ENCODE results near the gene PPP2R3B. TPM values are rescaled to one million over a fixed set of nuclear protein-coding genes. Genes with fewer than 3 reads are reported as not detected.

Gene PPP2R3B
- total and polyA plus RNA-seq, 2 experiments from 2014 or later, result 22.4 to 24.3 TPM

DNA sequence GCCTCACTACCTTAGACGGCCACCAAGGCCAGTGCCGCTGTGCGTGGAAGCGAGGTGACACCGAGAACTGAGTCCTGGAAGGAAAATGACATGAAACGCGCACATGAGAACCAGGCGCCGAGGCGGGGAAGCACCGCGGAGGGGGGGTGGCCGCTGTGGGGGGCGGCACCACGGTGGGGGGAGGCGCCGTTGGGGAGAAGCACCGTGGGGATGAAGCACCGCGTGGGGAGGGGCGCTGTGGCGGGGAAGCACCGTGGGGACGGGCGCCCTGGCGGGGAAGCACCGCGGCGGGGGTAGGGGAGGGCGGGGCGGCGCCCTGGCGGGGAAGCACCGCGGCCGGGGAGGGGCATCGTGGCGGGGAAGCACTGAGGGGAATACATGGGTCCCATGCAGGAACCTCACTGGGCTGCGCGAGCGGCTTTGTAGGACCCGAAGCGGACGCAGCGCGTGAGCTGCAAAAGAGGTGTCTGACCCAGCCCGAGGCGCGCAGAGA is 28.0 kb downstream of the PPP2R3B start:
- H2AFZ ChIP-seq, result no peak overlapping the region
- H3K4me3 ChIP-seq, result no peak overlapping the region
- H3K9me2 ChIP-seq (replicated peaks; ENCODE audit: insufficient read depth), result no peaks in the 10 kb centered on the region
- H3K27me3 ChIP-seq, result no peaks in the 10 kb centered on the region
- H3K79me2 ChIP-seq, result peaks cover 2% of the 10 kb centered on the region
- H3K27ac ChIP-seq, result no peak overlapping the region
- no peak overlapping the region for H3K4me2 ChIP-seq
- H3K4me1 ChIP-seq (ENCODE audit: insufficient read depth), result no peaks in the 10 kb centered on the region
- no peak for DNase-seq (ENCODE audit: low spot score)
- H3K9me3 ChIP-seq (ENCODE audit: low read depth), result no peaks in the 10 kb centered on the region
- no peaks in the 10 kb centered on the region for H4K20me1 ChIP-seq (ENCODE audit: insufficient read depth, poor library complexity, severe bottlenecking)
- 96% methylated on average over 20 of the region's 49 CpGs for whole genome bisulfite sequencing (ENCODE audit: low lambda C conversion rate, missing lambda C conversion rate)
- TF ChIP-seq EZH2phosphoT487 (IDR thresholded peaks at IDR 0.05; ENCODE audit: low read depth, severe bottlenecking, unreplicated experiment) (no peak), EZH2 (IDR thresholded peaks at IDR 0.05; ENCODE audit: borderline replicate concordance) (no peak), CTCF (IDR thresholded peaks at IDR 0.05; ENCODE audit: poor library complexity) (no peak)
- no peaks in the 10 kb centered on the region for H3K36me3 ChIP-seq (replicated peaks; ENCODE audit: insufficient read depth, low read depth)

DNA sequence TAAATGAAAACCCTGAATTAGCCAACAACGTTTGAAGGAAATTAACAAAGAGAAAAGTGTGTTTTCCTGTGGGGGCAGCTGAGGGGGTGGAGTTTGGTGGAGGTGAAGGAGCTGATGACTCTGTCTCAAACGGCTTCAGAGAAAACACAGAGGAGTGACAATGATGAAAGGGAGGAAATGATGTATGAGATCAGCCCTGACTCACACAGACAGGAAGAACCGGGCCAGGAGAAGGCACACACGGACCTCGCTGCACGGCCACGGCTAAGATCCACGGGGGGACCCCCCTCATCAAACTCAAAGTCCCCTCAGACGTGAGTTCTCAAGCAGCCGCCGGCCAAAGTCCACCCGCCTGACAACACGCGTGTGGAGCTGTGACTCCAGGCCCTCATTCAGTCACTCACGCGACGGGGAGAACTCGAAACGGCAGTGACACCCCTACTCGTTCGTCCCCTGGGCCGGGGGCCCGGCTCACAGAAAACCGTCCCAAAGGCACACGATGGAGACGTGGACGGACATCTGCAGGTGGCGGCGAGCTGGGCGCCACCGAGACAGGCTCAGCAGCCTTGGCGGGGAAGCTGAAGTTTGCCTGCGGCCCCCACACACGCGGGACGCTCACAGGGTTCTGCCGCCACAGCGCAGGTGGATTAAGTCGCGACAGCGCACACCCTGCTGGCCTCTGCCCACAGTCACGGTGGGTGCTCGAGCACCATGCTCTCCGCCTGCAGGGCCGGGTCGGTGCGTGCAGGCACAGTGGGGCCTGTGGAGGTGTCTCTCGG is 28.8 kb downstream of the PPP2R3B start:
- Histone ChIP-seq H3K27me3 (no peaks in the 10 kb centered on the region), H3K79me2 (no peaks in the 10 kb centered on the region), H3K4me1 (ENCODE audit: insufficient read depth) (no peaks in the 10 kb centered on the region), H3K4me2 (no peak overlapping the region), H3K27ac (no peak overlapping the region), H4K20me1 (ENCODE audit: insufficient read depth, poor library complexity, severe bottlenecking) (no peaks in the 10 kb centered on the region), H3K9me2 (replicated peaks; ENCODE audit: insufficient read depth) (no peaks in the 10 kb centered on the region), H3K9me3 (ENCODE audit: low read depth) (no peaks in the 10 kb centered on the region), H3K36me3 (replicated peaks; ENCODE audit: insufficient read depth, low read depth) (no peaks in the 10 kb centered on the region), H3K4me3 (no peak overlapping the region), H2AFZ (no peak overlapping the region)
- DNase-seq (ENCODE audit: low spot score), result no peak
- TF ChIP-seq EZH2phosphoT487 (IDR thresholded peaks at IDR 0.05; ENCODE audit: low read depth, severe bottlenecking, unreplicated experiment) (no peak), EZH2 (IDR thresholded peaks at IDR 0.05; ENCODE audit: borderline replicate concordance) (no peak), CTCF (IDR thresholded peaks at IDR 0.05; ENCODE audit: poor library complexity) (no peak)
- WGBS (ENCODE audit: low lambda C conversion rate, missing lambda C conversion rate), result 94% methylated on average over 45 of the region's 48 CpGs

DNA sequence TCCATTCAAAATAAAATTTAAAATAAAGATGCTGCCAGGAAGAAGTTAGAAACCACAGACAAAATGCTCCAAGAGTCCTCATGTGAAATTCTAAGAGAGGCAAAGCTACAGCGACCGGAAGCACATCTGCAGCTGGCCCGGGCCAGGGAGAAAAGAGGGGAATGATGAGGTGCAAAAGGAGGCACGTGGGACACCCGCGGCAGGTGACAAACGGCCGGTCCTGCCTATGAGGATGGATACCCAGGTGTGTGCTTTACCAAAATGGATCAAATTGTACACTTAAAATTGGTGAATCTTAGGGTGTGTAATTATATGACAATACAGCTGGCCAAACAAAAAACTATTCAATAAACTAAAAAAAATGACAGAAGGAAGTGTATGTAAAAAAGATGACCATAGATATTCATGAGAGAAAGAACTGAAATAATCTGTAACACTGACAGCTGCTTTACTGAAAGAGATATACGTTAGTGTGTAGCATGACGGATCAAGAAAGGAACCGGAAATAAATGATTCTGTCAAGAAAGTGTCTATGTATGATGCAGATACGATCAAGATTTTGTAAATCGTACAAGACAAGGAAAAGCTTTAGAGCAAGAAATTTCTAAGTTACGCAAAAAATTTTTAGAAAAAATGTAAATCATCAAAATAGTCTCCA is 29.5 kb downstream of the PPP2R3B start:
- TF ChIP-seq EZH2 (IDR thresholded peaks at IDR 0.05; ENCODE audit: borderline replicate concordance), result no peak
- no peak for TF ChIP-seq CTCF (IDR thresholded peaks at IDR 0.05; ENCODE audit: poor library complexity)
- TF ChIP-seq EZH2phosphoT487 (IDR thresholded peaks at IDR 0.05; ENCODE audit: low read depth, severe bottlenecking, unreplicated experiment), result no peak
- no peak for DNase-seq (ENCODE audit: low spot score)
- H2AFZ ChIP-seq, result no peak overlapping the region
- H3K9me3 ChIP-seq (ENCODE audit: low read depth), result no peaks in the 10 kb centered on the region
- H3K27ac ChIP-seq, result no peak overlapping the region
- H3K4me3 ChIP-seq, result no peak overlapping the region
- no peaks in the 10 kb centered on the region for H3K36me3 ChIP-seq (replicated peaks; ENCODE audit: insufficient read depth, low read depth)
- H3K4me2 ChIP-seq, result no peak overlapping the region
- H3K79me2 ChIP-seq, result no peaks in the 10 kb centered on the region
- WGBS (ENCODE audit: low lambda C conversion rate, missing lambda C conversion rate), result 94% methylated on average over 14 of the region's 14 CpGs
- H3K4me1 ChIP-seq (ENCODE audit: insufficient read depth), result no peaks in the 10 kb centered on the region
- no peaks in the 10 kb centered on the region for H3K9me2 ChIP-seq (replicated peaks; ENCODE audit: insufficient read depth)
- H3K27me3 ChIP-seq, result no peaks in the 10 kb centered on the region
- no peaks in the 10 kb centered on the region for H4K20me1 ChIP-seq (ENCODE audit: insufficient read depth, poor library complexity, severe bottlenecking)
